BJ (cell line): ENCODE measurements around the gene PEX12. TPM values are rescaled to one million over a fixed set of nuclear protein-coding genes. Genes with fewer than 3 reads are reported as not detected.
"Not testable (repeated sequence)": the region's sequence is repeated elsewhere in the genome, so short reads cannot be mapped to it uniquely, and the experiment has no call there.

Experiments used
- CTCF ChIA-PET: fragments of 350-600 bp; formaldehyde crosslinking; extraction: SDS; loops from one replicate; lab custom pipeline; 2021; ENCODE audit warnings: antibody characterized with exemption, inconsistent platforms; lab: Yijun Ruan, JAX
- POLR2A ChIA-PET: fragments of 300-600 bp; sonication (Branson Sonifier 250); formaldehyde crosslinking; extraction: SDS; loops from one replicate; lab custom pipeline; 2021; ENCODE audit warnings: antibody characterized with exemption; lab: Charles Lee
- DNase-seq: peaks from one replicate; pipeline ENCODE4 v3.0.0-alpha.2; 2011; ENCODE audit warnings: low read depth
- H3K27me3 ChIP-seq: 2 replicates; pipeline ENCODE4 v1.6.0; 2011; ENCODE audit warnings: low read length; ENCODE audit not compliant: control insufficient read depth, insufficient read depth
- H3K36me3 ChIP-seq: 2 replicates; pipeline ENCODE4 v1.5.1; 2011; ENCODE audit warnings: low read length; ENCODE audit not compliant: control insufficient read depth, insufficient read depth
- H3K4me3 ChIP-seq: 2 replicates; pipeline ENCODE4 v1.5.1; 2011; ENCODE audit warnings: low read depth, mild to moderate bottlenecking, control low read depth, low read length
- polyA plus RNA-seq: library from polyadenylated mRNA; depleted of rRNA; stranded (reverse); fragments of >200 nt; gene quantifications from 2 replicates; pipeline ENCODE4 v1.2.3, GENCODE V29; 2011
- TF ChIP-seq, protein P1 (sequence below): IDR thresholded peaks from 2 replicates; pipeline ENCODE4 v1.5.1; 2011; ENCODE audit warnings: low read depth, mild to moderate bottlenecking, control low read depth, inconsistent platforms, low read length, moderate library complexity; ENCODE audit not compliant: insufficient read depth

Gene PEX12
- polyA plus RNA-seq, 1 experiment: 8.5 TPM

DNA sequence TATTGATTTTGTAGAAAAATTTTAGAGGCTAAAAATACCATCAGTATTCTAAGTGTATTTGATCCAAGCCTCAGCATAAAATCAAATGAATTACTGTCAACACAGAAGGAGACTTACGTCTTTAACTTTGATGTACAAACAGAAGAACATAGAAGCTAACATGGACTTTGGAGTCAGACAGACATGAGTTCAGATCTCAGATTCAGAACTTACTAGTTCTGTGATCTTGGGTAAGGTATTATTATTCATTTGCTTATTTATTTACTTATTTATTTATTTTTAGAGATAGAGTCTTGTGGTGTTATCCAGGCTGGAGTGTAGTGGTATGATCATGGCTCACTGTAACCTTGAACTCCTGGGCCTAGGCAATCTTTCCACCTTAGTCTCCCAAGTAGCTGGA, 36.9 kb downstream of the PEX12 start:
- DNase-seq: no peak
- TF ChIP-seq, protein P1, sequence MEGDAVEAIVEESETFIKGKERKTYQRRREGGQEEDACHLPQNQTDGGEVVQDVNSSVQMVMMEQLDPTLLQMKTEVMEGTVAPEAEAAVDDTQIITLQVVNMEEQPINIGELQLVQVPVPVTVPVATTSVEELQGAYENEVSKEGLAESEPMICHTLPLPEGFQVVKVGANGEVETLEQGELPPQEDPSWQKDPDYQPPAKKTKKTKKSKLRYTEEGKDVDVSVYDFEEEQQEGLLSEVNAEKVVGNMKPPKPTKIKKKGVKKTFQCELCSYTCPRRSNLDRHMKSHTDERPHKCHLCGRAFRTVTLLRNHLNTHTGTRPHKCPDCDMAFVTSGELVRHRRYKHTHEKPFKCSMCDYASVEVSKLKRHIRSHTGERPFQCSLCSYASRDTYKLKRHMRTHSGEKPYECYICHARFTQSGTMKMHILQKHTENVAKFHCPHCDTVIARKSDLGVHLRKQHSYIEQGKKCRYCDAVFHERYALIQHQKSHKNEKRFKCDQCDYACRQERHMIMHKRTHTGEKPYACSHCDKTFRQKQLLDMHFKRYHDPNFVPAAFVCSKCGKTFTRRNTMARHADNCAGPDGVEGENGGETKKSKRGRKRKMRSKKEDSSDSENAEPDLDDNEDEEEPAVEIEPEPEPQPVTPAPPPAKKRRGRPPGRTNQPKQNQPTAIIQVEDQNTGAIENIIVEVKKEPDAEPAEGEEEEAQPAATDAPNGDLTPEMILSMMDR: no peak
- ChIA-PET CTCF (interaction anchor here (0.5 to 14.2 kb wide), 5 partner anchors 8 to 370 kb away, joined by 3 to 195 read pairs (median 7); no protein-coding TSS in a partner anchor), POLR2A (no interaction called here)
- Histone ChIP-seq H3K4me3 (no peak overlapping the region), H3K36me3 (no peaks in the 10 kb centered on the region), H3K27me3 (peaks cover 3% of the 10 kb centered on the region; the same call in 1 of the 2 replicates)

- H3K36me3 ChIP-seq: no peaks in the 10 kb centered on the region
- no peak overlapping the region for H3K4me3 ChIP-seq
- ChIA-PET CTCF (interaction anchor here (1.2 to 14.2 kb wide), 4 partner anchors 207 to 370 kb away, joined by 3 to 195 read pairs (median 12); no protein-coding TSS in a partner anchor), POLR2A (no interaction called here)
- TF ChIP-seq, protein P1: no peak
- no peaks in the 10 kb centered on the region for H3K27me3 ChIP-seq
- no peak for DNase-seq
These were observed 37.6 kb downstream of the PEX12 start for GRCh38 chr17:35540589-35541404.

DNA sequence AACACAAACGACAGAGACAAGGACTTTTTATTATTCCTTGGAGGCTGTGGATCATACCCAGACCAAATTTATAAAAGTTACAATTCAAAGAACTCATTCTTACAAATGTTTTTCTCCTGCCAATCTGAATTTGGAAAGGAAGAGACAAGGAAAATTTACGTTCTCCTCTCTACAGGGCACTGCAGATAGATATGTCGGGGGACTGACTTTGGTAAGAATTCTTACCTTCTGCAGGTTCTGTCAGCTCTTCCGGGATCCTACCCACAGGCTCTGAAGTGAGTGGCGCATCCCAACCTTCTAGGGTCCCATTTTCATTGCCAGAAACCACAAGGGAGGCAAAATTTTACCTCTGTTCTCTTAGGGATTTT, 38.7 kb downstream of the PEX12 start:
- TF ChIP-seq, protein P1: no peak
- ChIA-PET CTCF (interaction anchor here (0.5 to 14.2 kb wide), 20 partner anchors 9 to 1117 kb away, joined by 3 to 195 read pairs (median 4); partner anchors contain the start of gene NLE1), POLR2A (no interaction called here)
- Histone ChIP-seq H3K27me3 (no peaks in the 10 kb centered on the region), H3K36me3 (no peaks in the 10 kb centered on the region), H3K4me3 (no peak overlapping the region)
- DNase-seq: no peak

- no peaks in the 10 kb centered on the region for H3K36me3 ChIP-seq
- TF ChIP-seq, protein P1: no peak
- ChIA-PET CTCF (interaction anchor here (0.6 to 14.2 kb wide), 8 partner anchors 190 to 387 kb away, joined by 3 to 195 read pairs (median 10); no protein-coding TSS in a partner anchor), POLR2A (no interaction called here)
- no peak within 1 kb of the TSS for H3K4me3 ChIP-seq
- no peaks in the 10 kb centered on the region for H3K27me3 ChIP-seq
- no peak for DNase-seq
These were observed 40.7 kb downstream of the PEX12 start, which contains the start of gene SLFN12L for GRCh38 chr17:35537601-35538141. Gene SLFN12L, minus strand, starts transcription at chr17:35537678. Its CDS starts 15,314 bp downstream, at chr17:35522364.

GRCh38 chr17:35536664-35537171, 41.7 kb downstream of the PEX12 start:
- POLR2A ChIA-PET: no interaction called here
- DNase-seq: no peak
- TF ChIP-seq, protein P1: no peak
- Histone ChIP-seq H3K27me3 (no peaks in the 10 kb centered on the region), H3K4me3 (no peak overlapping the region), H3K36me3 (no peaks in the 10 kb centered on the region)
- CTCF ChIA-PET: interaction anchor here (0.5 to 14.2 kb wide), 7 partner anchors 144 to 386 kb away, joined by 3 to 195 read pairs (median 5); no protein-coding TSS in a partner anchor

DNA sequence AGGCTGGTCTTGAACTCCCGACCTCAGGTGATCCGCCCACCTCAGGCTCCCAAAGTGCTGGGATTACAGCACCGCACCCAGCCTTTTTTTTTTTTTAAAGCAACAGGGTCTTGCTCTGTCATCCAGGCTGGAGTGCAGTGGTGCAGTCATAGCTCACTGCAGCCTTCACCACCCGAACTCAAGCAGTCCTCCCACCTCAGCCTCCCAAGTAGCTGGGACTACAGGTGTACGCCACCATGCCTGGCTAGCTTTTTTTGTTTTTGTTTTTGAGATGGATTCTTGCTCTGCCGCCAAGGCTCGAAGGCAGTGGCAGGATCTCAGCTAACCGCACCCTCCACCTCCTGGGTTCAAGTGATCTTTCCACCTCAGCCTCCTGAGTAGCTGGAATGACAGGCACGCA, 43.0 kb downstream of the PEX12 start:
- H3K36me3 ChIP-seq, H3K4me3 ChIP-seq, H3K27me3 ChIP-seq, POLR2A ChIA-PET, DNase-seq: not testable (repeated sequence)
- CTCF ChIA-PET: interaction anchor here (0.7 to 14.2 kb wide), 11 partner anchors 9 to 421 kb away, joined by 3 to 195 read pairs (median 3); partner anchors contain the start of gene SLFN14
